GM21786 (cell line): Measurements from ENCODE around the gene BEND7.
A peak's percentile ranks its signal among the peaks of the same experiment; 100 is the strongest.
"Not testable (repeated sequence)": the region's sequence is repeated elsewhere in the genome, so short reads cannot be mapped to it uniquely, and the experiment has no call there.

ENCODE experiments used
- ATAC-seq: cut with Tn5 transposase; IDR thresholded peaks from one replicate; pipeline ENCODE4 v1.9.1; 2021; ENCODE audit not compliant: unreplicated experiment

The BEND7 gene

GRCh38 chr10:13483951-13484350, 44.9 kb downstream of the BEND7 start:
- no peak for ATAC-seq

- no peak for ATAC-seq
These were observed 45.7 kb downstream of the BEND7 start for GRCh38 chr10:13483073-13483472.

- no peak for ATAC-seq
These were observed 47.1 kb downstream of the BEND7 start for GRCh38 chr10:13481690-13482089.

- no peak for ATAC-seq
These were observed 53.7 kb downstream of the BEND7 start for GRCh38 chr10:13475124-13475523.

GRCh38 chr10:13473986-13474385, 54.8 kb downstream of the BEND7 start:
- ATAC-seq = no peak

- no peak for ATAC-seq
These were observed 56.5 kb downstream of the BEND7 start for GRCh38 chr10:13472359-13472758.

GRCh38 chr10:13470270-13470669, 58.5 kb downstream of the BEND7 start:
- no peak for ATAC-seq

- ATAC-seq = no peak
These were observed 66.3 kb downstream of the BEND7 start for GRCh38 chr10:13462551-13462950.

GRCh38 chr10:13458687-13459012, 70.2 kb downstream of the BEND7 start:
- no peak for ATAC-seq

- ATAC-seq = no peak
These were observed 70.7 kb downstream of the BEND7 start for GRCh38 chr10:13457958-13458686.

- no peak for ATAC-seq
These were observed 74.9 kb downstream of the BEND7 start for GRCh38 chr10:13453896-13454295.

- ATAC-seq = no peak
These were observed 78.7 kb downstream of the BEND7 start for GRCh38 chr10:13450069-13450468.

- no peak for ATAC-seq
These were observed 79.5 kb downstream of the BEND7 start for GRCh38 chr10:13449296-13449695.

- ATAC-seq = no peak
These were observed 80.6 kb downstream of the BEND7 start for GRCh38 chr10:13448216-13448615.

- ATAC-seq = no peak
These were observed 83.0 kb downstream of the BEND7 start for GRCh38 chr10:13445656-13446400.

GRCh38 chr10:13441476-13441875, 87.3 kb downstream of the BEND7 start:
- no peak for ATAC-seq

- peak; percentile 74 for ATAC-seq
These were observed 88.4 kb downstream of the BEND7 start for GRCh38 chr10:13440185-13441061.

GRCh38 chr10:13439313-13440184, 89.3 kb downstream of the BEND7 start:
- ATAC-seq = no peak

- no peak for ATAC-seq
These were observed 91.7 kb downstream of the BEND7 start for GRCh38 chr10:13437026-13437555.

GRCh38 chr10:13427943-13428342, 100.9 kb downstream of the BEND7 start:
- ATAC-seq = not testable (repeated sequence)
